HG02870 (cell line): ENCODE measurements around the gene GAB3.
"Not testable (repeated sequence)": the region's sequence is repeated elsewhere in the genome, so short reads cannot be mapped to it uniquely, and the experiment has no call there.

ENCODE experiments used
- ATAC-seq: cut with Tn5 transposase; IDR thresholded peaks from one replicate; pipeline ENCODE4 v1.9.1; 2021; ENCODE audit warnings: mild to moderate bottlenecking, moderate library complexity; ENCODE audit not compliant: unreplicated experiment

GAB3 gene

DNA sequence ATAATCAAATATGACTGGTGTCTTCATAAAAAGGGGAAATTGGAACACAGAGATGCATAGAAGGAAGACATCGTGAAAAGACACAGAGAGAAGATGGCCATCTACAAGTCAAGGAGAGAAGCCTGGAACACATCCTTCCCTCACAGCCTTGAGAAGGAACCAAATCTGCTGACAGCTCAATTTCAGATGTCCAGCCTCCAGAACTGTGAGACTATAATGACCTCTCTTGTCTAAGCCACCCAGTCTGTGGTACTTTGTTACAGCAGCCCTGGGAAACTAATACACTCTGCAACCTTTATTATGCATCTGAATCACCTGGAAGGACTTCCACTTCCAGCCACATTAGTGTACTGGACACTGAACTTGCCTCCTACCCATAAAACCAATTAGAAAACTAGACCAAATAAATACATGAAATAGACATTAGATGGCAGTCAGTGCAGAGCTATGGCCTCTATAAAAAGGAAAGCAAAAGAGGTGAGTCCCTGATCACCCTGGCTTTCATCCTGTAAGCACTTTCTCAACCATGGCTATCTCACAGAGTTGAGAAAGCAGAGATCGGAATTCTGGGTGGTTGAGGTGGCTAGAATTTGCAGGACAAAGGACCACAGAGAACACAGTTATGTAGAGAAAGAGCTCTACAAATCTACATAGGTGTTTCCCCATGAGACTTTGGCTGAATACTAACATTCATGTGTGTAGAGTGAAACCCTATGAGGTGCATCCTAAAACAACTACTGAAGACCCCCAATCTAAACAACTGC is 25.7 kb downstream of the GAB3 start:
- peak; percentile 47 for ATAC-seq

GRCh38 chrX:154721155-154721554 is 29.7 kb downstream of the GAB3 start:
- ATAC-seq = no peak

DNA sequence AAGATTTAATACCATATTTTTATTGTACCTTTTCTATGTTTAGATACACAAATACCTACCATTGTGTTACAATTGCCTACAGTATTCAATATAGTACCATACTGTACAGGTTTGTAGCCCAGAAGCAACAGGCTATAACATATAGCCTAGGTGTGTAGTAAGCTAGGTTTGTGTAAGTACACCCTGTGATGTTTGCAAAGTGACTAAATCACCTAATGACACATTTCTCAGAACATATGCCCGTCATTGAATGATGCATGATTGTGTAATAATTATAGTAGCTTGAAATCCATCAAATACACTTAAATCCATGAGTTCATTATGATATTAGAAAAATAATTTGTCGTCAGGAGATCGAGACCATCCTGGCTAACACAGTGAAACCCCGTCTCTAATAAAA is 30.8 kb downstream of the GAB3 start:
- no peak for ATAC-seq

DNA sequence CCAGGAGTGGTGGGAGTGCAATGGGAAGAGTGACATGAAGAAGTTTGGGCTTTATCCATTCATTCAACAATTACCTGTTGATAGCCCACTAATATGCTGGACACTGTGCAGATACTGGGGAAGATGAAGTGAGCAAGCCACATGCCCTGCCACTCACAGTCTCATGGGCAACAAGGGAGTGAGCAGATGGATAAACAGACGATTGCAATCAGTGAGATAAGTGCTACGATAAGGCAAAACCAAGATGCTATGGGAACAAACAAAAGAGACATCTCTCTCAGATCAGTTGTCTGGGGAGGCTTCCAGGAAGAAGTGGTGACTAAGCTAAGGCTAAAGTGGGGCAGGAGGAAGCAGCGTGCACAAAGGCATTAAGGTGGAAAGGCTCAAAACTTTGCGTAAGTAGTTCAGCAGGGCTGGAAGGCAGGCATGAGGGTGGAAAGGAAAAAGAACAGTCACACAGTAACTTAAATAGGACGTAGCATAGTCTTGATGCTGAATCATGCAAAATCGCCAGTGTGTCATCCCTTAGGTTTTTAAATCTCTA is 31.7 kb downstream of the GAB3 start:
- no peak for ATAC-seq

DNA sequence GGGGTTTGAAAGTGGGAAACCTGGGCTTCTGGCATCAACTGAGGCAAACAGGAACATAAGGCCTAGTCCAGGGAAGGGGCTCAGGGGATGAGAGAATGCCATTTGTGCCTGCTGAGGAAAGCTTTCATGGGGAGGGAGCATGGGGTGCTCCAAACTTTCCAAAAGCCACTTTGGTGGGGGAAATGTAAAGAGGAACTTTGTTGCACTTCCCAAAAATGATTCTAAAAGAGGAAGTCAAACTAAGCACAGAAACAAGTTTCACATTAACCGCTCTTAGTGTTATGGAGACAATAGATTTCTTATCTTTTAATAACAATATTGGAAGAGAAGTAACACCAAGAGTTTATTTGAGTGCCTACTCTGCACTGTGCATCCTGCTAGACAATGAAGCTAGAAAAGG is 32.3 kb downstream of the GAB3 start:
- ATAC-seq = no peak

GRCh38 chrX:154717824-154718223 is 33.1 kb downstream of the GAB3 start:
- no peak for ATAC-seq

DNA sequence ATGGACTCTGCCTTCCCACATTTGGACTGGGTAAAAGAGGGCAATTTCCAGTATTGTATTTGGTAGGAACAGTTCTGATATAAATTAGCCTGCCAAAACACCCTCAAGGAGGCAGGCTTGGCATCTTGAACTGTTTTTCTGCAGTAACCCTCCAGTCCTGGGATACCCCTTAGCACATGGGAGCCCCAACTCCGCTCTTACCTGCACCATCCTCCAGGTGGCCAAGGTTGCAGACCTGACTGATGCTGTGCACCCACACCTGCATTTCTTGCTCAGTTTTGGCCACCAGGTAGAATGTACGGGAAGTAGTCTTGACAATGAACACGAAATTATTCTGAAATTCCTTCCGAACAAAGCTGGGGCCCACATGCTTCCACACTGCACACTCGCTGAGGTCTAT is 35.1 kb downstream of the GAB3 start:
- no peak for ATAC-seq

DNA sequence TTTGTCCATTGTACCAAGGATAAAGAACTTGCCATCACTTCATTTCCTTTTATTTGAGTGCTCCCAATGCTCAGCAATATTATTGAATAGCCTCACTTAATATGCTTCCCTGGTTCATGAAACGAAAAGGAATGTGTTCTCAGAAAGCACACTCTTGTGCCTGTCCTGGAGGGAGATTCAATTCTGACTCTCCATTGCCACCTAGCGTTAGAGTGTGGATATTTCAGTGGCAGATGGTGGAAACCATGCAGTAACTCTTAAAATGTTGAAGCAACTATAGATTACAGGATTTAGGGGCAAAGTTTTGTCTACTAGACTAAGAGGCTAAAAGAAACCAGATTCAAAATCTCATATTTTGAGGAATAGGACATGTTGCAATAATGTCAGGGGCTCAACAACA is 36.0 kb downstream of the GAB3 start:
- ATAC-seq = peak; percentile 47

DNA sequence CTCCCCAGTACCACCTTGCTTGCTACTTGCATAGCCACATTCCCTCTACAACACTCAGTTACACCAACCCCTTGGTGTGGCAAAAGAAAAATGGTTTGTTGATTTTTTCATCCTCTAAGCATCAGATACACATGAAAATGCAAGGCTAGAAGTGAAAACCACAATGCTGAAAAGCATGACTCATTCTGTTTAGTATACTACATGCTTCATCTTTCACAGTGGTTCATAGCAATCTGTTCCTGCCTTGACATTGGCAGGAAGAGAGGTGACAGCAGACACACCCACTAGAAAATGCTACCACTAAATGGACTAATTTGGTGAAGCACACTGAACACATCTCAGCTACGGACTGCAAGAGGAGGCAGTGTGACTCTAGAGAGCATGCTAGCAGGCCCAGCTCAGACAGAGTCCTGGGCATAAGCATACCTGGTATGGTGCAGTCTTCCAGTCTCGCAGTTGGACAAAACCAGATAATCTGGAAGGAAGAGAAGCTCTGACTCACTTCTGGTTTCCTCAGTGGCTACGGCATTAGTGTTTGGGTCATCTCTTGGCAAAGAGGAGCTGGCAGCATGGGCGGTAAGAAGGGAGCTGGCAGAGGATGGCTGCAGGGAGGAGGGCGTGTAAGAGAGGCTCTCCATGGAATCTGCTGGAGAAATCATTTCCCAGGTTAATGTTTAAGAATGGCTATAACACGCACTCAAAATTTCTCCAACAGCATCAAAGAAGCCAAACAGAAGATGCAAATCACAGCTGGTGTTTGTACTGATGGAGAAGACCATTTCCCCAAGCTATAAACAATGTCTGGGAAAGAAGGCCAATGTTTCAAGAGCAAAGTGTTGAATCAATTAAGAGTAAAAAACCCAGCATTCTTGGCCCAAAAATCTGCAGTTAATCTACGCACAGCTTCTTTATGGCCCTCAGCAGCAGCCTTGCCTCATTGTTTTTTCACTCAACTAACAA is 37.8 kb downstream of the GAB3 start:
- ATAC-seq = peak; percentile 83

DNA sequence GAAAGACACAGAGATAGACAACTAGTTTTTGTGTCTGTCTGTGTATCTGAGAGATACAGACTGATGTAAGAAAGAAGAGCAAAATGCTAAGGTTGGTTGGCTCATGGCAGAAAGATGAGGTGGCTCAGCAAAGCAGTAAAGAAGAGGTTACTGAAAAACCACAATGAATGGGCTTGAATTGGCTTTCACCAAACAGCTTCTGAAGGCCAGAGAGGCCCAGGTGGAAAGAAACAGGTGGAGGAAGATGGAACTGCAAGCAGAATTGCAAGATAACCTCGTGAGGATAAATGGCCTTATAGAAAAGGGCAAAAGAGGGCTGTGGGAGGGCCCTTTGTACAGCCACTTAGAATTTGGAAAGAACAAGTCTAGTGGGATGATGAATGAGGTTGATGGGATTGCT is 39.6 kb downstream of the GAB3 start:
- ATAC-seq = no peak

- no peak for ATAC-seq
Measured at GRCh38 chrX:154710309-154710708, 40.6 kb downstream of the GAB3 start.

DNA sequence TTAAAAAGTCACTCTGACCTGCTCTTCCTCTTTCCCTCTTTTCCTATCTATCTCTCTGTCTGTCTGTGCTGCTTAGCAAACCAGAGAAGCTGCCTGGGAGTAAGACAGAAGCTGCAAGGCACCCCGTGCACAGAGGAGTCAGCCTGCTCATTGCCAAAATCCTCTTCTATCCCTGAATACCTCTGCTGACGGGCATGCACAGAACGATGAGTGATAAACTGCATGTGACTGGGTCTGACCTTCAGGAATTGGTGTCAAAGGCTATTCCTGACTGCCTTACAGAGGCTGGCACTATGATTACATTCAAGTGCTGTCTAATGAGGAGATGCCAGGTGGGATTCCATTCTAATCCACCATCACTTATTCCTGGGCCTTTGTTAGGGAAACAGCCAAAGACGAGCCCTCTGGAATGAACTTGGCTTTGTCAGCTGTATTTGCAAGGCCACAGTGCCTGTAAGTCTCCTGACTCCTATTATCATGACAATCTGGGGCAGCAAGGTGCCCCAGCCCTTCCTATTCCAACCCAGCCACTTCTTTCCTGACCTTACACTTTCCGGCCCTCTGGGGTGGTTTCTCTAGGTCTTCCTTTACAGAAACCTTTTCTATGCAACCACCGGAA is 52.1 kb downstream of the GAB3 start:
- ATAC-seq = no peak

GRCh38 chrX:154696676-154697045 is 54.2 kb downstream of the GAB3 start:
- ATAC-seq = no peak

DNA sequence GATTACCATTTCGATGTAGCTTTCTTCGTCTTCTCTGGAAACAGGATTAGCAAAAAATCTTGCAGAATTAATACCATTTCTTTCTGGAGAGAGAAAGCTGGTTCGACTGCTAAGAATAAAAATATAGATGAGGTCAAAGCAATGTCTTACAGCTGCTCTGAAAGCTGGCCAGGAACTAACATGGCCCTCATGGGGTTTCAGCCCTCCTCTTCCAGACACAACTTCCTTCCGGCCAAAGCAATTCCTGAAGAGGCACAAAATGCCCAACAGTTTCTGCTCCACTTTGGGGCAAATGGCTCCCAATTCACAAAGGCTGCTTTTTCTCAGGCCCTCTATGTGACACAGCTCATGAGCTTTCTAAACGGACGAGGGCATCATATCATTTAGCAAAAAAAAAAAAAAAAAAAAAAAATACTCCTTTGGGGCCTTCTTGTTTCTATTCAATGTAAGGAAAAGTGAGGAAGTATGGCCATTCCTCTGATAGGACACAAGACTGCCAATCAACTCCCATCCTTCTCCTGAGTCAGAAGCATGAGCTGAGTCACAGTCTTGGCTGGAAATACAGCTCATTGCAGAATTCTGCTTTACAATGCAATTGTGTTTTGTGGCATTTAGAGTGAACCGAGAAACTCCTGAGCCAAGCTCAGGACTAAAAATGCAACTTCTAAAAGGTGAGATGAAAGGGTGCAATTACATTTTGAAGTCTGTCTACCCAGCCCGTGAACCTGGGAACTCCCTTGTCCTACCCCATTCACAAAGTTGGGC is 54.8 kb downstream of the GAB3 start:
- ATAC-seq = no peak

- no peak for ATAC-seq
Measured at GRCh38 chrX:154693394-154693793, 57.5 kb downstream of the GAB3 start.

- not testable (repeated sequence) for ATAC-seq
Measured at GRCh38 chrX:154690438-154690837, 60.4 kb downstream of the GAB3 start.

GRCh38 chrX:154672084-154672483 is 78.8 kb downstream of the GAB3 start:
- ATAC-seq = not testable (repeated sequence)

DNA sequence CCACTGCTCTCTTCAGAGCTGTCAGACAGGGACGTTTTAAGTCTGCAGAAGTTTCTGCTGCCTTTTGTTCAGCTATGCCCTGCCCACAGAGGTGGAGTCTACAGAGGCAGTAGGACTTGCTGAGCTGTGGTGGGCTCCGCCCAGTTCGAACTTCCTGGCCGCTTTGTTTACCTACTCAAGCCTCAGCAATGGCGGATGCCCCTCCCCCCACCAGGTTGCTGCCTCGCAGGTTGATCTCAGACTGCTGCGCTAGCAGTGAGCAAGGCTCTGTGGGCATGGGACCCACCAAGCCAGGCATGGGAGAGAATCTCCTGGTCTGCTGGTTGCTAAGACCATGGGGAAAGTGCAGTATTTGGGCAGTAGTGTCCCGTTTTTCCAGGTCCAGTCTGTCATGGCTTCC is 80.0 kb downstream of the GAB3 start:
- ATAC-seq = not testable (repeated sequence)

DNA sequence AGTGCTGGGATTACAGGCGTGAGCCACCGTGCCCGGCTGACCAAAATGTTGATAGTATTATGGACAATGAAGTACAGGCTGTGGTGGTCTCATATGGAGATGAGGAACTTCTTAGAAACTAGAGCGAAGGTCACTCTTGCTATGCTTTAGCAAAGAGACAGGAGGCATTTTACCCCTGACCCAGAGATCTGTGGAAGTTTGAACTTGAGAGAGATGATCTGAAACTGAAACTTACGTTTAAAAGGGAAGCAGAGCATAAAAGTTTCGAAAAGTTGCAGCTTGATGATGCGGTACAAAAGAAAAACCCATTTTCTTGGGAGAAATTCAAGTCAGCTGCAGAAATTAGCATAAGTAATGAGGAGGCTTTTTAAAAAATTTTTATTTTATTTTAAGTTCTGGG is 89.0 kb downstream of the GAB3 start:
- no peak for ATAC-seq

DNA sequence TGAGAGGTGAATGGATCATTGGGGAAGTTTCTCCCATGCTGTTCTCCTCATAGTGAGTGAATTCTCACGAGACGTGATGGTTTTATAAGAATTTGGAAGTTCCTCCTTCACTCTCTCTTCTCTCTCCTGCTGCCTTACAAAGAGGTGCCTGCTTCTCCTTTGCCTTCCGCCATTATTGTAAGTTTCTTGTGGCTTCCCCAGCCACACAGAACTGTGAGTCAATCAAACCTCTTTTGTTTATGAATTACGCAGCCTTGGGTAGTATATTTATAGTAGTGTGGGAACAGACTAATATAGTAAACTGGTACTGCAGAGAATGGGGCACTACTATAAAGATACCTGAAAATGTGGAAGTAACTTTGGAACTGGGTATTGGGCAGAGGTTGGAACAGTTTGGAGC is 89.7 kb downstream of the GAB3 start:
- ATAC-seq = no peak

GRCh38 chrX:154660541-154660940 is 90.3 kb downstream of the GAB3 start:
- no peak for ATAC-seq
